ENCODE data around the gene GCN1. TPM values are rescaled to one million over a fixed set of nuclear protein-coding genes. Genes with fewer than 3 reads are reported as not detected.

GCN1 gene
- total RNA-seq, 1 donor from 2014 or later = 123 TPM

DNA sequence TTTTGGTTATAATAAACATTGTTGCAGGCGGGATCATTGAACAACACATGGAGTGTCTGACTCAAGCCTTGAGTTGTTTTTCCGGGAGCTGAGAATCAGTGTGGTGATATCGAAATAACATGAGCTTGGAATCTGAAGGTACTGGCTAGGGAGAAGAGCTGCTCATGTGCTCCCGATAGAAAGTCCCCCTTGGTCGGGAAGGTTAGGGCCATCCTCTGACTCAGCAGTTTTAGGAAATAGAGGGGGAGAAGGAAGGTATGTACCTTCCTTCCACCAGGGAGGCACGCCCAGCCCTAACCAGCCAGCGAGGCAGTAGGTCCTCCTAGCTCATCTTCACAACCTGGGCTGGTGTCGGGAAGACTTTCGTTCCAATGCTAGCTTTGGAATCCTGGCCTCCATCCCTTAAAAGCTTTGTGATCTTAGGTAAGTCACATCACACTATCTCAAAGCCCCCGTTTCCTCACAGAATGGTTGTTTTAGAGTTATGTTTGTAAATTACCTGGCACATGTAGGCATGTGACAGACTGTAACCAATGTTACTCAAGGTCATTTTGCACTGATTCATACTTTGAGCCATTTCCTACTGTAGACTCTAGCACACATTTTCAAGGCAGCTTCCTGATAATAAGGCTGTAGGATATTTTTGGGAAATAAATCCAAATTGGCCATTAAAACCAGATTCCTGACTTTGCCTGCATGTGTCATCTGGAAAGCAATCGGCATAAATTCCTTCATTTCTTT, 76.0 kb downstream of the GCN1 start:
- Histone ChIP-seq H3K79me2 (ENCODE audit: insufficient read depth, low read length) (peaks cover 46% of the 10 kb centered on the region), H3K4me2 (ENCODE audit: low read length) (peak overlapping the region; percentile 99), H3K4me3 (ENCODE audit: insufficient read depth, low read depth, low read length) (peak overlapping the region; percentile 95), H4K20me1 (ENCODE audit: insufficient read depth, low read length) (peaks cover 38% of the 10 kb centered on the region), H3K27ac (ENCODE audit: low read depth, low read length) (peak overlapping the region; percentile 45), H3K36me3 (ENCODE audit: insufficient read depth, low read length) (no peaks in the 10 kb centered on the region), H3K4me1 (ENCODE audit: insufficient read depth, low read length) (peaks cover 26% of the 10 kb centered on the region), H3K9me3 (ENCODE audit: insufficient read depth, low read depth, low read length) (no peaks in the 10 kb centered on the region), H3K9ac (ENCODE audit: low read length) (peak overlapping the region; percentile 92), H2AFZ (ENCODE audit: low read depth, low read length) (no peak overlapping the region), H3K27me3 (ENCODE audit: insufficient read depth, low read length) (no peaks in the 10 kb centered on the region)
- DNase-seq (ENCODE audit: low read depth) = no peak
- peak overlapping the region; percentile 56 for H3K27ac Mint-ChIP-seq (ENCODE audit: unreplicated experiment)
- peaks cover 33% of the 10 kb centered on the region for H3K4me1 Mint-ChIP-seq (ENCODE audit: low read depth, unreplicated experiment)
- H3K27me3 Mint-ChIP-seq (ENCODE audit: low read depth, unreplicated experiment) = no peaks in the 10 kb centered on the region
- no peak for TF ChIP-seq EZH2 (IDR thresholded peaks at IDR 0.05; ENCODE audit: insufficient read depth, low read length)
- TF ChIP-seq, protein P1, sequence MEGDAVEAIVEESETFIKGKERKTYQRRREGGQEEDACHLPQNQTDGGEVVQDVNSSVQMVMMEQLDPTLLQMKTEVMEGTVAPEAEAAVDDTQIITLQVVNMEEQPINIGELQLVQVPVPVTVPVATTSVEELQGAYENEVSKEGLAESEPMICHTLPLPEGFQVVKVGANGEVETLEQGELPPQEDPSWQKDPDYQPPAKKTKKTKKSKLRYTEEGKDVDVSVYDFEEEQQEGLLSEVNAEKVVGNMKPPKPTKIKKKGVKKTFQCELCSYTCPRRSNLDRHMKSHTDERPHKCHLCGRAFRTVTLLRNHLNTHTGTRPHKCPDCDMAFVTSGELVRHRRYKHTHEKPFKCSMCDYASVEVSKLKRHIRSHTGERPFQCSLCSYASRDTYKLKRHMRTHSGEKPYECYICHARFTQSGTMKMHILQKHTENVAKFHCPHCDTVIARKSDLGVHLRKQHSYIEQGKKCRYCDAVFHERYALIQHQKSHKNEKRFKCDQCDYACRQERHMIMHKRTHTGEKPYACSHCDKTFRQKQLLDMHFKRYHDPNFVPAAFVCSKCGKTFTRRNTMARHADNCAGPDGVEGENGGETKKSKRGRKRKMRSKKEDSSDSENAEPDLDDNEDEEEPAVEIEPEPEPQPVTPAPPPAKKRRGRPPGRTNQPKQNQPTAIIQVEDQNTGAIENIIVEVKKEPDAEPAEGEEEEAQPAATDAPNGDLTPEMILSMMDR (IDR thresholded peaks at IDR 0.05; ENCODE audit: insufficient read depth, low read depth, low read length) = no peak
- peaks cover 3% of the 10 kb centered on the region for H3K36me3 Mint-ChIP-seq (ENCODE audit: low read depth, unreplicated experiment)
- H3K4me3 Mint-ChIP-seq (ENCODE audit: unreplicated experiment) = peak overlapping the region; percentile 91
- FAIRE-seq = no peak
- no peaks in the 10 kb centered on the region for H3K9me3 Mint-ChIP-seq (ENCODE audit: unreplicated experiment)

GRCh38 chr12:120117961-120118320, 76.6 kb downstream of the GCN1 start:
- peaks cover 51% of the 10 kb centered on the region for H3K79me2 ChIP-seq (ENCODE audit: insufficient read depth, low read length)
- H3K9me3 ChIP-seq (ENCODE audit: insufficient read depth, low read depth, low read length) = no peaks in the 10 kb centered on the region
- peak overlapping the region; percentile 91 for H3K4me3 Mint-ChIP-seq (ENCODE audit: unreplicated experiment)
- FAIRE-seq (no peak), DNase-seq (ENCODE audit: low read depth) (no peak)
- peaks cover 33% of the 10 kb centered on the region for H3K4me1 Mint-ChIP-seq (ENCODE audit: low read depth, unreplicated experiment)
- peaks cover 26% of the 10 kb centered on the region for H3K4me1 ChIP-seq (ENCODE audit: insufficient read depth, low read length)
- H3K9ac ChIP-seq (ENCODE audit: low read length) = peak overlapping the region; percentile 92
- H3K4me2 ChIP-seq (ENCODE audit: low read length) = peak overlapping the region; percentile 99
- H4K20me1 ChIP-seq (ENCODE audit: insufficient read depth, low read length) = peaks cover 44% of the 10 kb centered on the region
- H3K27ac Mint-ChIP-seq (ENCODE audit: unreplicated experiment) = peak overlapping the region; percentile 78
- peak overlapping the region; percentile 45 for H3K27ac ChIP-seq (ENCODE audit: low read depth, low read length)
- TF ChIP-seq, protein P1 (IDR thresholded peaks at IDR 0.05; ENCODE audit: insufficient read depth, low read depth, low read length) = no peak
- TF ChIP-seq EZH2 (IDR thresholded peaks at IDR 0.05; ENCODE audit: insufficient read depth, low read length) = no peak
- no peaks in the 10 kb centered on the region for H3K27me3 ChIP-seq (ENCODE audit: insufficient read depth, low read length)
- H3K4me3 ChIP-seq (ENCODE audit: insufficient read depth, low read depth, low read length) = peak overlapping the region; percentile 95
- no peaks in the 10 kb centered on the region for H3K36me3 ChIP-seq (ENCODE audit: insufficient read depth, low read length)
- no peaks in the 10 kb centered on the region for H3K27me3 Mint-ChIP-seq (ENCODE audit: low read depth, unreplicated experiment)
- H3K36me3 Mint-ChIP-seq (ENCODE audit: low read depth, unreplicated experiment) = peaks cover 3% of the 10 kb centered on the region
- no peaks in the 10 kb centered on the region for H3K9me3 Mint-ChIP-seq (ENCODE audit: unreplicated experiment)
- no peak overlapping the region for H2AFZ ChIP-seq (ENCODE audit: low read depth, low read length)
